ENCODE measurements around the gene TBX4.

TBX4 gene

GRCh38 chr17:61517265-61517664 is 65.0 kb downstream of the TBX4 start:
- ChIA-PET CTCF (interaction anchor here (0.9 to 1.4 kb wide), 2 partner anchors 8 to 21 kb away, joined by 3 read pairs; no protein-coding TSS in a partner anchor), POLR2A (no interaction called here)
- no peak for DNase-seq (ENCODE audit: extremely low spot score)
- no peak for TF ChIP-seq CTCF (IDR thresholded peaks at IDR 0.05; ENCODE audit: control extremely low read depth, extremely low read depth, low read depth, missing control alignments)

GRCh38 chr17:61517843-61518606 is 65.8 kb downstream of the TBX4 start:
- no peak for TF ChIP-seq CTCF (IDR thresholded peaks at IDR 0.05; ENCODE audit: control extremely low read depth, extremely low read depth, low read depth, missing control alignments)
- DNase-seq (ENCODE audit: extremely low spot score): no peak
- ChIA-PET CTCF (interaction anchor here (1.4 kb wide), 1 partner anchor 21 kb away, joined by 3 read pairs; no protein-coding TSS in a partner anchor), POLR2A (no interaction called here)

GRCh38 chr17:61519139-61519538 is 66.9 kb downstream of the TBX4 start:
- CTCF ChIA-PET: interaction anchor here (1.4 kb wide), 1 partner anchor 22 kb away, joined by 3 read pairs; no protein-coding TSS in a partner anchor

GRCh38 chr17:61519754-61520440 is 67.7 kb downstream of the TBX4 start:
- POLR2A ChIA-PET: no interaction called here
- CTCF ChIA-PET: no interaction called here
- no peak for DNase-seq (ENCODE audit: extremely low spot score)
- TF ChIP-seq CTCF (IDR thresholded peaks at IDR 0.05; ENCODE audit: control extremely low read depth, extremely low read depth, low read depth, missing control alignments): no peak

More at GRCh38 chr17:61519139-61519538, 66.9 kb downstream of the TBX4 start:
- TF ChIP-seq CTCF (IDR thresholded peaks at IDR 0.05; ENCODE audit: control extremely low read depth, extremely low read depth, low read depth, missing control alignments): no peak
- POLR2A ChIA-PET: no interaction called here
- no peak for DNase-seq (ENCODE audit: extremely low spot score)

- DNase-seq (ENCODE audit: extremely low spot score): no peak
- no peak for TF ChIP-seq CTCF (IDR thresholded peaks at IDR 0.05; ENCODE audit: control extremely low read depth, extremely low read depth, low read depth, missing control alignments)
- CTCF ChIA-PET: no interaction called here
- POLR2A ChIA-PET: no interaction called here
Measured at GRCh38 chr17:61520897-61521296, 68.7 kb downstream of the TBX4 start.

- TF ChIP-seq CTCF (IDR thresholded peaks at IDR 0.05; ENCODE audit: control extremely low read depth, extremely low read depth, low read depth, missing control alignments): no peak
- no peak for DNase-seq (ENCODE audit: extremely low spot score)
- CTCF ChIA-PET: no interaction called here
- POLR2A ChIA-PET: no interaction called here
Measured at GRCh38 chr17:61522088-61522487, 69.9 kb downstream of the TBX4 start.
